GM23338 (cell line): ENCODE measurements around the gene CNTNAP2. TPM values are rescaled to one million over a fixed set of nuclear protein-coding genes. Genes with fewer than 3 reads are reported as not detected.

Experiments used
- ATAC-seq: fragments of 200-7000 bp; cut with Tn5 transposase; 3 replicates; pipeline ENCODE4 v1.9.1; 2020
- DNase-seq: peaks from one replicate; pipeline ENCODE4 v3.0.0-alpha.2; 2015; ENCODE audit warnings: low spot score
- H2AFZ ChIP-seq: fragments of 200-600 bp; sonication (generic); 2 replicates; pipeline ENCODE4 v1.8.0; 2016; ENCODE audit warnings: antibody characterized with exemption, mild to moderate bottlenecking, moderate library complexity
- H3F3A ChIP-seq: fragments of 200-600 bp; sonication (generic); replicated peaks from 2 replicates; pipeline ENCODE4 v1.8.0; 2017; ENCODE audit warnings: antibody characterized with exemption, mixed run types, low read depth
- H3K27ac ChIP-seq: fragments of 200-600 bp; sonication (generic); 2 replicates; pipeline ENCODE4 v1.6.1; 2016; ENCODE audit warnings: low read depth
- H3K27me3 ChIP-seq: fragments of 200-600 bp; sonication (generic); 2 replicates; pipeline ENCODE4 v1.8.0; 2016; ENCODE audit warnings: mild to moderate bottlenecking, mixed run types, moderate library complexity; ENCODE audit not compliant: insufficient read depth
- H3K36me3 ChIP-seq: fragments of 200-600 bp; sonication (generic); 2 replicates; pipeline ENCODE4 v1.8.0; 2016; ENCODE audit warnings: mild to moderate bottlenecking; ENCODE audit not compliant: insufficient read depth
- H3K4me1 ChIP-seq: fragments of 200-600 bp; sonication (generic); 2 replicates; pipeline ENCODE4 v1.8.0; 2016; ENCODE audit warnings: mild to moderate bottlenecking, moderate library complexity; ENCODE audit not compliant: insufficient read depth
- H3K4me2 ChIP-seq: fragments of 200-600 bp; sonication (generic); 2 replicates; pipeline ENCODE4 v1.7.1; 2017; ENCODE audit warnings: mixed run types
- H3K4me3 ChIP-seq: fragments of 200-600 bp; sonication (generic); 2 replicates; pipeline ENCODE4 v1.6.1; 2016; ENCODE audit warnings: mixed run types
- H3K79me2 ChIP-seq: fragments of 200-600 bp; sonication (generic); replicated peaks from 2 replicates; pipeline ENCODE4 v1.8.0; 2017; ENCODE audit warnings: mild to moderate bottlenecking; ENCODE audit not compliant: insufficient read depth
- H3K9me2 ChIP-seq: fragments of 200-600 bp; sonication (generic); 2 replicates; pipeline ENCODE4 v1.8.0; 2017; ENCODE audit not compliant: insufficient read depth
- H4K20me1 ChIP-seq: fragments of 200-600 bp; sonication (generic); replicated peaks from 2 replicates; pipeline ENCODE4 v1.8.0; 2017; ENCODE audit warnings: mild to moderate bottlenecking; ENCODE audit not compliant: insufficient read depth
- H3K27ac Mint-ChIP-seq: 2 replicates; pipeline ENCODE4 v1.8.0; 2020; ENCODE audit warnings: inconsistent platforms, mild to moderate bottlenecking, moderate library complexity, mixed read lengths
- H3K27me3 Mint-ChIP-seq: 3 replicates; pipeline ENCODE4 v1.8.0; 2022; ENCODE audit warnings: low read depth, mild to moderate bottlenecking, moderate library complexity, mixed read lengths, inconsistent platforms; ENCODE audit not compliant: insufficient read depth, poor library complexity
- H3K36me3 Mint-ChIP-seq: 3 replicates; pipeline ENCODE4 v1.8.0; 2021; ENCODE audit warnings: low read depth, mild to moderate bottlenecking, inconsistent platforms, moderate library complexity, mixed read lengths
- H3K4me1 Mint-ChIP-seq: 3 replicates; pipeline ENCODE4 v1.8.0; 2020; ENCODE audit warnings: mild to moderate bottlenecking, inconsistent platforms, mixed read lengths
- H3K4me3 Mint-ChIP-seq: 3 replicates; pipeline ENCODE4 v1.8.0; 2021; ENCODE audit warnings: moderate library complexity, mild to moderate bottlenecking, inconsistent platforms, mixed read lengths
- H3K9me3 Mint-ChIP-seq: 3 replicates; pipeline ENCODE4 v1.8.0; 2020; ENCODE audit warnings: moderate library complexity, mild to moderate bottlenecking, inconsistent platforms, mixed read lengths
- CREB1 ChIP-seq: fragments of 250-450 bp; sonication (Bioruptor Pico); IDR thresholded peaks from 2 replicates; pipeline ENCODE4 v1.5.0; 2020; ENCODE audit warnings: low read depth, mild to moderate bottlenecking, moderate library complexity
- CTCF ChIP-seq, 2 experiments: fragments of 200-600 bp in 1 of 2; sonication (generic) in 1 of 2; conservative IDR thresholded peaks; 2 replicates each; pipeline versions ENCODE4 v1.5.1 to v1.6.1; 2016 to 2017; ENCODE audit warnings: antibody characterized with exemption in 2 of 2, low read depth in 2 of 2, mild to moderate bottlenecking in 2 of 2, moderate library complexity in 1 of 2
- ETS1 ChIP-seq: IDR thresholded peaks from 2 replicates; pipeline ENCODE4 v1.6.1; 2016; ENCODE audit warnings: antibody characterized with exemption
- EZH2 ChIP-seq: fragments of 200-600 bp; sonication (generic); IDR thresholded peaks from one replicate; pipeline ENCODE4 v1.8.0; 2017; ENCODE audit warnings: antibody characterized with exemption, mild to moderate bottlenecking, low read depth; ENCODE audit not compliant: unreplicated experiment
- EZH2phosphoT487 ChIP-seq: fragments of 200-600 bp; sonication (generic); IDR thresholded peaks from one replicate; pipeline ENCODE4 v1.8.1; 2018; ENCODE audit warnings: antibody characterized with exemption; ENCODE audit not compliant: unreplicated experiment
- JUNB ChIP-seq: IDR thresholded peaks from one replicate; pipeline ENCODE4 v1.6.1; 2016; ENCODE audit warnings: antibody characterized with exemption; ENCODE audit not compliant: unreplicated experiment
- NANOG ChIP-seq: IDR thresholded peaks from 2 replicates; pipeline ENCODE4 v1.6.1; 2016; ENCODE audit warnings: antibody characterized with exemption, borderline replicate concordance
- POLR2AphosphoS5 ChIP-seq: IDR thresholded peaks from 2 replicates; pipeline ENCODE4 v1.6.1; 2016; ENCODE audit warnings: antibody characterized with exemption, low read depth
- REST ChIP-seq: IDR thresholded peaks from one replicate; pipeline ENCODE4 v1.6.1; 2018; ENCODE audit warnings: antibody characterized with exemption; ENCODE audit not compliant: unreplicated experiment
- STAT1 ChIP-seq: IDR thresholded peaks from one replicate; pipeline ENCODE4 v1.6.1; 2016; ENCODE audit warnings: antibody characterized with exemption; ENCODE audit not compliant: unreplicated experiment
- ZNF114 ChIP-seq: fragments of 250-450 bp; sonication (Bioruptor Pico); IDR thresholded peaks from 2 replicates; pipeline ENCODE4 v1.5.0; 2020; ENCODE audit warnings: mild to moderate bottlenecking, moderate library complexity
- ZNF331 ChIP-seq: fragments of 250-450 bp; sonication (Bioruptor Pico); IDR thresholded peaks from 2 replicates; pipeline ENCODE4 v1.5.0; 2020; ENCODE audit warnings: low read depth, mild to moderate bottlenecking, moderate library complexity
- ZNF462 ChIP-seq: fragments of 250-450 bp; sonication (Bioruptor Pico); IDR thresholded peaks from 2 replicates; pipeline ENCODE4 v1.5.0; 2020; ENCODE audit warnings: mild to moderate bottlenecking, moderate library complexity
- polyA plus RNA-seq: library from polyadenylated mRNA; unstranded; fragments of >200 nt; fragmentation: Nextera tagmentation; extraction: Ambion mirVana; gene quantifications from 2 replicates; pipeline ENCODE4 v1.2.1, GENCODE V29; 2016
- total RNA-seq: library from RNA; depleted of rRNA; stranded (reverse); fragments of >200 nt; shearing (Covaris generic); gene quantifications from 2 replicates; pipeline ENCODE4 v1.2.3, GENCODE V29; 2014

CNTNAP2 gene
- total and polyA plus RNA-seq, 2 experiments from 2014 or later = 38.2 to 61.3 TPM

GRCh38 chr7:146331369-146331768 is 214.8 kb downstream of the CNTNAP2 start (continued):
- TF ChIP-seq EZH2phosphoT487 = no peak
- TF ChIP-seq ZNF114 (CRISPR knock-in tag) = no peak
- no peak for TF ChIP-seq JUNB
- no peak for TF ChIP-seq NANOG
- TF ChIP-seq STAT1 = no peak

- Histone ChIP-seq H3K27ac (no peak overlapping the region), H3K27me3 (no peaks in the 10 kb centered on the region), H3K4me3 (no peak overlapping the region), H2AFZ (no peak overlapping the region), H4K20me1 (no peaks in the 10 kb centered on the region), H3K36me3 (no peaks in the 10 kb centered on the region), H3F3A (no peaks in the 10 kb centered on the region), H3K4me1 (no peaks in the 10 kb centered on the region), H3K9me2 (no peaks in the 10 kb centered on the region), H3K79me2 (no peaks in the 10 kb centered on the region), H3K4me2 (no peak overlapping the region)
- ATAC-seq (no peak), DNase-seq (no peak)
- Mint-ChIP-seq H3K4me1 (no peaks in the 10 kb centered on the region), H3K36me3 (no peaks in the 10 kb centered on the region), H3K27me3 (no peaks in the 10 kb centered on the region), H3K4me3 (no peak overlapping the region), H3K9me3 (peaks cover 13% of the 10 kb centered on the region; the same call in 2 of the 3 replicates), H3K27ac (no peak overlapping the region)
- TF ChIP-seq EZH2 (no peak), STAT1 (no peak), NANOG (no peak), ETS1 (no peak), JUNB (no peak), ZNF462 (CRISPR knock-in tag) (no peak), ZNF331 (no peak), POLR2AphosphoS5 (no peak), CTCF (conservative IDR thresholded peaks at IDR 0.05; ENCODE audit: low read depth in 2 of 2) (no peak), ZNF114 (CRISPR knock-in tag) (no peak), CREB1 (no peak), REST (no peak), EZH2phosphoT487 (no peak)
These were observed 228.7 kb downstream of the CNTNAP2 start for GRCh38 chr7:146345251-146345650.
